GM12873 (cell line): Measurements from ENCODE around the gene SSTR5.

ENCODE experiments used
- TF ChIP-seq, protein P1 (sequence below): IDR thresholded peaks from 2 replicates; pipeline ENCODE4 v1.5.1; 2012; ENCODE audit warnings: low read depth, mild to moderate bottlenecking, moderate library complexity, low read length, control low read depth; ENCODE audit not compliant: insufficient read depth; ENCODE audit errors: missing control alignments

SSTR5 gene

DNA sequence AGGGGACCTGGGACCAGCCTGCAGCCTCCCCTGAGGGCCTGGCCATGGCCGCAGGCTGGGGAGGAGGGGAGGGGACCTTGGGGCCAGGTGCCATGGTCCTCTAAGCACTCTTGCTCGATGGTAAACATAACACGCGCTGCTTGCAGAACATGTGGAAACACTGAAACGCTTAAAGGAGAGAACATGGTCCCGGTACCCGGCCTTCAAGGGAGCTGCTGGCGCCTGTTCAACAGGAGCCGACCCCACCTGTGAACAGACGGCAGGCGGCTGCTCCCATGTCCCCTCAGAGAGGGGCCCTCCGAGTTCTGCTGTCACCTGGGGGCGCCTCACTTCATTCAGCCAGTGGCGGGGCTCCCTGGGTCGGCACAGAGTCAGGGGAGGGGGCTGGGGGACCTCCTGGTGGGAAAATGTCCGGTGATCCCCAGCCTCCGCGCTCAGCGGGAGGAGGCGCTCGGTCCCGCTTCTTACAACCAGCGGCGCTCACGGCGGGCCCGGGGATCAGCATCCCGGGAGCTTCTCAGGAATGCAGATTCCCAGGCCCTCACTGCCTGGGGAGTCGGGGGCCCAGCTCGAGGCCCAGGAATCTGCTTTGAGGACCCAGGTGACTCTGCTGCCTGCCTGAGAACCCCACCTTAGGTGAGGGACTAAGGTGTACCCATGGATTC, 854 bp upstream of the SSTR5 start:
- TF ChIP-seq, protein P1, sequence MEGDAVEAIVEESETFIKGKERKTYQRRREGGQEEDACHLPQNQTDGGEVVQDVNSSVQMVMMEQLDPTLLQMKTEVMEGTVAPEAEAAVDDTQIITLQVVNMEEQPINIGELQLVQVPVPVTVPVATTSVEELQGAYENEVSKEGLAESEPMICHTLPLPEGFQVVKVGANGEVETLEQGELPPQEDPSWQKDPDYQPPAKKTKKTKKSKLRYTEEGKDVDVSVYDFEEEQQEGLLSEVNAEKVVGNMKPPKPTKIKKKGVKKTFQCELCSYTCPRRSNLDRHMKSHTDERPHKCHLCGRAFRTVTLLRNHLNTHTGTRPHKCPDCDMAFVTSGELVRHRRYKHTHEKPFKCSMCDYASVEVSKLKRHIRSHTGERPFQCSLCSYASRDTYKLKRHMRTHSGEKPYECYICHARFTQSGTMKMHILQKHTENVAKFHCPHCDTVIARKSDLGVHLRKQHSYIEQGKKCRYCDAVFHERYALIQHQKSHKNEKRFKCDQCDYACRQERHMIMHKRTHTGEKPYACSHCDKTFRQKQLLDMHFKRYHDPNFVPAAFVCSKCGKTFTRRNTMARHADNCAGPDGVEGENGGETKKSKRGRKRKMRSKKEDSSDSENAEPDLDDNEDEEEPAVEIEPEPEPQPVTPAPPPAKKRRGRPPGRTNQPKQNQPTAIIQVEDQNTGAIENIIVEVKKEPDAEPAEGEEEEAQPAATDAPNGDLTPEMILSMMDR = no peak

DNA sequence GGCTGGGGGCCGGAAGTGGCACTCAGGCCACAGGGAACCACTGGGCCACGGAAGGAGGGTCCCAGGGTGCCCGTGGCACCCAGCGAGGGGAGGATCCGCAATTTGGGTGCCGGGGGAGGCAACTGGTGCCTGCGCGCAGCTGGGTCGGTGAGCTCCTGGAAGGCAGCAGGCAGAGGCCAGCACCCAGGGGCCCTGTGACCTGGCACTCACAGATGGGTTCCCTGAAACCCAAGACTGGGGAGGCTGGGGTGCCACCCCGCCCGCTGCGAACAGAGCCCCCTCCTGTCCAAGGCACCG, 663 bp downstream of the SSTR5 start:
- TF ChIP-seq, protein P1 = no peak

DNA sequence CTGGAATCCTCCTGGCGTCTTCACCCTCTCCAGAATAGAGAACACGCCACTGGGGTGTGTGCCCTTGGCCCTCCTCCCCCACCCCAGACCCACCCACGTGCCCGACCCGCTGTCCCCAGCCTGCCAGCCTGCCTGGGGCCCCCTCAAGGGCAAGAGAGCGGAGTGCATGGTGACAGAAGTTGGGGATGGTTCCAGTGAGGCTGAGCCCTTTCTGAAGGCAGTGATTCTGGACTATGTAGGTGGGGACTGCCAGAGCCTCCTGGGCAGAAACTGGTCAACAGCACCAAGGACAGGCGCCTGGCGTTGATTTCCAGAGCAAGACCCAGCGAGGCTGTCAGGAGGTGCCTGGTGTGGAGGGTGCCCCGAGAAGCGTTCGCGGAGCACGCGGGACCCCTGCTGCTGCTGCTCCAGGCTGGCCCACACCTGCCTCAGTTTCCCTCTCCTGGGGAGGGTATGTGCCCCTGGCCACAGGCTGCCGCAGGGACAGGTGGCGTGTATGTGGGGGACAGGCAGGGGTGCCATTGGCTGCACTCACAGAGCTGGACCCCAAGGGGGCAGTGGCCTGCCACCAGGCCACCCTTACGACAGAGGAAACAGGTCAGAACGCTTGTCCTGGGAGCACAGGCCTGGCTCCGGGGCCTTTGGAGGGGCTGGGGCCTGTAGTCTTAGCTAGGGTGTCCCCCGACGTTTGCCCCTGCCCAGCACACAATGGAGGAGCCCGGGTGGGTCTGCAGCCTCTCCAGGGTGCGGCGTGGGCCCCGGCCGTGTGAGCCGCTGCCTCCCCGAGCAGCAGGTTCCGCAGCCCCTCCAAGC, 1.2 kb downstream of the SSTR5 start:
- TF ChIP-seq, protein P1 = peak; percentile 9

DNA sequence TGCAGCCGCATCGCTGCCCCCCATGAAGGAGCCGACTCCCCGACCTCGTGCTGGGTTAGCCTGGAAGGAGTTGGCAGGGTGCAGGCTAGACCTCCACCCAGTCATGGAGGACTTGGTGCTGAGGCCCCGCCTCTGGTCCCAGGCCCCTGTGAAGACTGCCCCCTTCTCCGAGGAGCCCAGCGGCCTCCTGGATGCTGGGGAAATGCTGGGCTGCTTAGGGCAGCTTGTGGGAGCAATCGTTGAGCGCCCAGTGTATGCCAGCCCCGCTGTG, 1.8 kb downstream of the SSTR5 start:
- TF ChIP-seq, protein P1 = no peak

DNA sequence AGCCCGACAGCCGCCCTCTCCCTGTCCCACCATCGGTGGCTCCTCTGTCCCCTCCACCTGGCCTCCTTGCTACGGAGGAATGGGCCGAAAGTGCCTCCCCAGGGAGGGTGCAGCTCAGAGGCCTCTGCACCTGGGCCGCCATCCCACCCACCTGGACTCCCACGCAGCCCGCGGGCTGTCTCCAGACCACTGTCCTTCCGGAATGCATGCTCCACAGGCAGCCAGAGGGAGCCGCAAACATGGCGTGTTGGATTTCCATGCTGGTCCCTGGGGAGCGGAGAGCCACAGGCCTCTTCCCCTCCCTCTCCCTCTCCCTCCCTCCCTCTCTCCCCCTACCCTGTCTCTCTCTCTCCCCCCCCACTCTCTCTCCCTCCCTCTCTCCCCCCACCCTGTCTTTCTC, 3.0 kb downstream of the SSTR5 start:
- TF ChIP-seq, protein P1 = no peak

DNA sequence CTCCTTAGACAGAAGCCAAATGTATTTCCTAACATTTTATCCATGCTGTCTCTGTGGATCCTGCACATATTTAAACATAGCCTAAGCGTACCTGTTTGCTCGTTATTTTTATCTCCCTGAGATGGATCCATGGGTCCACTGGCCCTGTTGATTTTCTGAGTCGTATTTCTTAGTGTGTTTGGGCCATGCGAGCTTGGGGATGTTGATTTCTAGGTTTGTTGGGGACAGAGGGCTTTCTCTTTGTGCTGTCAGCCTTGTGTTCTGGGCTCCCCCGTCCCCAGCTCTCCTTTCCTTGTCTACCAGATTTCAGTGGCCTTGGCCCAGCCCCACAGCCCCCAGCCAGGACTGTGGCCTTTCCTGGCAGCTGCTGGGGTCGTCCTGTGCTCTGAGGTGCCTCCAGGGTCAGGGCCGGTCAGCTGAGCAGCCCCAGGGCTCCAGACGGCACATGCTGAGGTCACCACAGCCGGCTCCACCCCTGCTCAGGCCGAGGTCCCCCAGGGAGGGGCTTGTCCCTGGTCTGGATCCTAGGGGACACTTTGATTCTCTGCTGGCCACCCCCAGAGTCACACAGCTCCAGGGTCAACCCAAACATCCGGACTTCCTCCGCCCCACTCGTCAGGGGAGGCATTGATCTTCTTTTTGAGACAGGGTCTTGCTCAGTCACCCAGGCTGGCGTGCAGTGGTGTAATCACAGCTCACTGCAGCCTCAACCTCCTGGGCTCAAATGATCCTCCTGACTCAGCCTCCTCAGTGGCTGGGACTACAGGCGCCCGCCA, 4.4 kb downstream of the SSTR5 start:
- TF ChIP-seq, protein P1 = no peak

DNA sequence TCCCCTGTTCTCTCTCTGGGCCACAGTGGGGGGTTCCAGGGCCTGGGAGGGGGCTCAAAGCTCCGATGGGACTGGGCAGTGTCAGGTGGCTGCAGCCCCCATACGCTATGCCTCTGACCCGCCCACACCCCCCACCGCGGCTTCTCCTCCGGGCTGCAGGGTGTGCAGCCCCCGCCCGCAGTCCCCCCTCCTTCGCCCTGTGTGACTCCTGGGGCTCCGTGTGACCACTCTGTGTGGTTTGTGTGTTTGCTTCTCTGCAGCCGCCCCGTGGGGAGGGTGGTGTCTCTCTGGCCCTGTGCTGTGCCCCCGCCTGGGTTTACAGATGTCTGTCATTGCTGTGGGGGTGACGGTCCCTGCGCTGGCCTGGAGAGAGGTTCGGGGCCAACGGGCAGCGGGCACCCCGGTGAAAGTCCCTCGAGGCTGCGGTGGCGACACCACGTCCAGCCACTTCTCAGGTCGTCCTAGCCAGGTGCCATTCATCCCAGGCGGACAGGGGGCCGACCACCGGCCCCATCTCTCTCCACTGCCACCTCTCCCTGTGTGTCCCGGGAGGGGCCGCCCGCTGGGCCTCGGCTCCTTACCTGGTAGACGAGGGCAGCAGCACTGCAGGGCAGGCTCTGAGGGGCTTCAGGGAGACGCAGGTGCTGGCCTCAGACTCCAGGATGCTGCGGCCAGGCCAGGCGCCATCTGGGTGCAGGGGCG, 5.5 kb downstream of the SSTR5 start:
- TF ChIP-seq, protein P1 = no peak
